D721Med (cell line): ENCODE results near the gene CERKL.
"Not testable (repeated sequence)": the region's sequence is repeated elsewhere in the genome, so short reads cannot be mapped to it uniquely, and the experiment has no call there.

ENCODE experiments used
- DNase-seq: peaks from one replicate; pipeline ENCODE4 v3.0.0; 2011; ENCODE audit warnings: low spot score; ENCODE audit not compliant: insufficient read length
- FAIRE-seq: peaks from 2 replicates; lab custom pipeline; 2011; peaks lifted over from hg19 to GRCh38; lab: Jason Lieb, UNC
- CTCF ChIP-seq: IDR thresholded peaks from 2 replicates; pipeline ENCODE4 v1.5.1; 2012; ENCODE audit warnings: mild to moderate bottlenecking, control low read depth; ENCODE audit not compliant: insufficient read depth; ENCODE audit errors: missing control alignments

CERKL gene

GRCh38 chr2:181656450-181657291 lies at the start of gene CERKL:
Gene CERKL, minus strand, starts transcription at chr2:181657105. Its CDS starts 99 bp downstream, at chr2:181657006.
- DNase-seq = no peak
- FAIRE-seq = no peak
- no peak for TF ChIP-seq CTCF

GRCh38 chr2:181702519-181702918 lies 45.6 kb upstream of the CERKL start:
- FAIRE-seq, DNase-seq: not testable (repeated sequence)

- TF ChIP-seq CTCF = no peak
- FAIRE-seq = no peak
These were observed 41.3 kb upstream of the CERKL start for GRCh38 chr2:181698223-181698622.

GRCh38 chr2:181697571-181697970 lies 40.7 kb upstream of the CERKL start:
- FAIRE-seq = peak; percentile 58
- no peak for DNase-seq
- no peak for TF ChIP-seq CTCF

More at GRCh38 chr2:181698223-181698622, 41.3 kb upstream of the CERKL start:
- no peak for DNase-seq

GRCh38 chr2:181697126-181697525 lies 40.2 kb upstream of the CERKL start:
- FAIRE-seq (no peak), DNase-seq (no peak)
- no peak for TF ChIP-seq CTCF

GRCh38 chr2:181694271-181694670 lies 37.4 kb upstream of the CERKL start:
- no peak for FAIRE-seq
- TF ChIP-seq CTCF = no peak
- no peak for DNase-seq

GRCh38 chr2:181690860-181691259 lies 34.0 kb upstream of the CERKL start:
- no peak for FAIRE-seq
- no peak for DNase-seq
- no peak for TF ChIP-seq CTCF
